Panc1 (cell line): Measurements from ENCODE around the gene TM4SF20.

Experiments
- POLR2AphosphoS5 ChIP-seq: IDR thresholded peaks from 2 replicates; pipeline ENCODE4 v1.6.1; 2012; ENCODE audit warnings: mild to moderate bottlenecking, low read depth, low read length, moderate library complexity
- SIN3A ChIP-seq: IDR thresholded peaks from 2 replicates; pipeline ENCODE4 v1.6.1; 2012; ENCODE audit warnings: low read depth, mild to moderate bottlenecking, low read length, moderate library complexity, borderline replicate concordance; ENCODE audit not compliant: insufficient read depth
- TCF7L2 ChIP-seq: IDR thresholded peaks from 2 replicates; pipeline ENCODE4 v1.6.1; 2011; ENCODE audit warnings: mild to moderate bottlenecking, low read depth, low read length, inconsistent platforms
- TF ChIP-seq, protein P1 (sequence below): fragments of 450-650 bp; IDR thresholded peaks from 2 replicates; pipeline ENCODE4 v1.5.1; 2017; ENCODE audit warnings: mild to moderate bottlenecking
- TF ChIP-seq, protein P2 (sequence below), 2 experiments: IDR thresholded peaks; 2 replicates each; pipeline ENCODE4 v1.6.1; 2011 to 2012; ENCODE audit warnings: low read depth in 2 of 2, control low read depth in 1 of 2, low read length in 1 of 2, mild to moderate bottlenecking in 1 of 2, moderate library complexity in 1 of 2; ENCODE audit not compliant: insufficient read depth in 1 of 2

DNA sequence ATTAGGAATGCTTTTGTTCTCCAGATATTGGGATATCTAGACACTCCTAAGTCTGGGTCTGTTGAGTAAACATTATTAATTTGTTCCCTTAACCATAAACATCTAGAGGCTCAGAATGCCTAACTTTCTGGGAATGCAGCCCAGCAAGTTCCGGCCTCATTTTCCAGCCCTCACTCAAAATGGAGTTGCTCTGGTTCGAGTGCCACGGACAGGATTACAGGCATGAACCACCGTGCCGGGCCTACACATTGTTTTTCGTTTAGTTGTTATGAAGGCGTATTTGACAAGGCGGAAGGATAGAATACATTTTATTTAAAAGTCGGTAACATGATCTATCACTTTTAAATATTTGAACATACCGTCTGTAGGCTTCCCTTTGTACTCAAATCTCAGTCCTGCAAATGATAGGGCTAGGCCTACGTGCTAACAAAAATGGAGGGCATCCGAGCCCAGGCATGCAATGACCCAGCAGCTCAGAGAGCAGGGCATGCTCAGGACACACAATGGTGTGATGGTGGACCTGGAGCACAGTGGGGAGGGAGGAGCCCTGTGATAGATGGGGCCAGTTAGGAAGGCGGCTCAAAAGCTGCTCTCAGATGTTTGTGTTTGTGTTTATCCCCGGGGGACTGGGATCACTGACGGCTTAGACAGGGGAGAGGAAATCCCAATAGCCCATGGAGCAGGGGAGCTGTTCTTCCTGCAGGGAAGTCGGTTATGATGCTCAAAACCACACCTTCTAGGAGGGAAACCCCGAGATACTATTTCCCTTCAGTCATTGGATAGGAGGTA is 11.6 kb upstream of the TM4SF20 start:
- TF ChIP-seq POLR2AphosphoS5 (no peak), TCF7L2 (no peak), SIN3A (no peak)
- TF ChIP-seq, protein P1, sequence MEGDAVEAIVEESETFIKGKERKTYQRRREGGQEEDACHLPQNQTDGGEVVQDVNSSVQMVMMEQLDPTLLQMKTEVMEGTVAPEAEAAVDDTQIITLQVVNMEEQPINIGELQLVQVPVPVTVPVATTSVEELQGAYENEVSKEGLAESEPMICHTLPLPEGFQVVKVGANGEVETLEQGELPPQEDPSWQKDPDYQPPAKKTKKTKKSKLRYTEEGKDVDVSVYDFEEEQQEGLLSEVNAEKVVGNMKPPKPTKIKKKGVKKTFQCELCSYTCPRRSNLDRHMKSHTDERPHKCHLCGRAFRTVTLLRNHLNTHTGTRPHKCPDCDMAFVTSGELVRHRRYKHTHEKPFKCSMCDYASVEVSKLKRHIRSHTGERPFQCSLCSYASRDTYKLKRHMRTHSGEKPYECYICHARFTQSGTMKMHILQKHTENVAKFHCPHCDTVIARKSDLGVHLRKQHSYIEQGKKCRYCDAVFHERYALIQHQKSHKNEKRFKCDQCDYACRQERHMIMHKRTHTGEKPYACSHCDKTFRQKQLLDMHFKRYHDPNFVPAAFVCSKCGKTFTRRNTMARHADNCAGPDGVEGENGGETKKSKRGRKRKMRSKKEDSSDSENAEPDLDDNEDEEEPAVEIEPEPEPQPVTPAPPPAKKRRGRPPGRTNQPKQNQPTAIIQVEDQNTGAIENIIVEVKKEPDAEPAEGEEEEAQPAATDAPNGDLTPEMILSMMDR: no peak
- TF ChIP-seq, protein P2, sequence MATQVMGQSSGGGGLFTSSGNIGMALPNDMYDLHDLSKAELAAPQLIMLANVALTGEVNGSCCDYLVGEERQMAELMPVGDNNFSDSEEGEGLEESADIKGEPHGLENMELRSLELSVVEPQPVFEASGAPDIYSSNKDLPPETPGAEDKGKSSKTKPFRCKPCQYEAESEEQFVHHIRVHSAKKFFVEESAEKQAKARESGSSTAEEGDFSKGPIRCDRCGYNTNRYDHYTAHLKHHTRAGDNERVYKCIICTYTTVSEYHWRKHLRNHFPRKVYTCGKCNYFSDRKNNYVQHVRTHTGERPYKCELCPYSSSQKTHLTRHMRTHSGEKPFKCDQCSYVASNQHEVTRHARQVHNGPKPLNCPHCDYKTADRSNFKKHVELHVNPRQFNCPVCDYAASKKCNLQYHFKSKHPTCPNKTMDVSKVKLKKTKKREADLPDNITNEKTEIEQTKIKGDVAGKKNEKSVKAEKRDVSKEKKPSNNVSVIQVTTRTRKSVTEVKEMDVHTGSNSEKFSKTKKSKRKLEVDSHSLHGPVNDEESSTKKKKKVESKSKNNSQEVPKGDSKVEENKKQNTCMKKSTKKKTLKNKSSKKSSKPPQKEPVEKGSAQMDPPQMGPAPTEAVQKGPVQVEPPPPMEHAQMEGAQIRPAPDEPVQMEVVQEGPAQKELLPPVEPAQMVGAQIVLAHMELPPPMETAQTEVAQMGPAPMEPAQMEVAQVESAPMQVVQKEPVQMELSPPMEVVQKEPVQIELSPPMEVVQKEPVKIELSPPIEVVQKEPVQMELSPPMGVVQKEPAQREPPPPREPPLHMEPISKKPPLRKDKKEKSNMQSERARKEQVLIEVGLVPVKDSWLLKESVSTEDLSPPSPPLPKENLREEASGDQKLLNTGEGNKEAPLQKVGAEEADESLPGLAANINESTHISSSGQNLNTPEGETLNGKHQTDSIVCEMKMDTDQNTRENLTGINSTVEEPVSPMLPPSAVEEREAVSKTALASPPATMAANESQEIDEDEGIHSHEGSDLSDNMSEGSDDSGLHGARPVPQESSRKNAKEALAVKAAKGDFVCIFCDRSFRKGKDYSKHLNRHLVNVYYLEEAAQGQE (IDR thresholded peaks at IDR 0.05; ENCODE audit: insufficient read depth in 1 of 2, low read depth in 2 of 2, low read length in 1 of 2): no peak
